Skeletal muscle satellite cell (primary cell): Measurements from ENCODE around the gene EIF4G3.

Experiments used
- H3K27me3 ChIP-seq: 2 replicates; pipeline ENCODE4 v1.7.0; 2013; ENCODE audit warnings: low read length; ENCODE audit not compliant: control insufficient read depth, insufficient read depth
- H3K36me3 ChIP-seq: 2 replicates; pipeline ENCODE4 v1.7.0; 2013; ENCODE audit warnings: mild to moderate bottlenecking, control low read depth, low read length; ENCODE audit not compliant: insufficient read depth
- H3K4me1 ChIP-seq: 2 replicates; pipeline ENCODE4 v1.7.0; 2013; ENCODE audit warnings: low read length; ENCODE audit not compliant: control insufficient read depth, insufficient read depth
- H3K4me2 ChIP-seq: 2 replicates; pipeline ENCODE4 v1.7.0; 2013; ENCODE audit warnings: mild to moderate bottlenecking, low read length
- H3K4me3 ChIP-seq: 2 replicates; pipeline ENCODE4 v1.7.0; 2013; ENCODE audit warnings: low read length
- H3K9ac ChIP-seq: 2 replicates; pipeline ENCODE4 v1.7.0; 2013; ENCODE audit warnings: mild to moderate bottlenecking, low read depth, low read length, moderate library complexity
- H3K9me3 ChIP-seq: replicated peaks from 2 replicates; pipeline ENCODE4 v1.7.0; 2013; ENCODE audit warnings: mild to moderate bottlenecking, control low read depth, low read length

Gene EIF4G3

DNA sequence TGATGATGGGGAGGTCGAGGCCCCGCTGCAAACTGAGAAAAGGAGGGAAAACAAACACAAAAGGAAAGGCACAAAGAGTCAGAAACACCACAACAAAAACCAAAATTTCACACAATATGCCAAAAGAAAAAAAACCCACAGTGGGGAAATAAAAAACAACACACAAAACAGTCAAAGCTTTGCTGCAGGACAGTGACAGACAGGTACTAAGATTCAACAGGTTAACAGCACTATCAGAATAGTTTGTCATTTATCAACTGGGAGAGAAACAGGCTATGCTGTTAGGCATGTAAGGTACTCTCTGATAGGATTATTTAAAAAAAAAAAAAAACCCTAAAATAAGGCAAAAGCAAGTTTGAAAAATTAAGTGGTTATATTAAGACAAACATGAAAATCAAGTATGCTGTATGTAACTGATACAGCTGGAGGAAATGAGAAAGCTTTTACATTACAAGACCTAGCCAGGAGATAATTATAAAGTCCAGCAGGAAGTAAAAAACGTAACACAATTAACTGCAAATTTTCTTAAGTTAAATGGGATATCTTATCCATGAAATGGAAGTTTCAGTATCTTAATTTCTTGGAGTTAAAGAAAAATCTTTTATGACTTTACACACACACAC is 179.0 kb downstream of the EIF4G3 start:
- no peak overlapping the region for H3K9ac ChIP-seq
- no peak overlapping the region for H3K4me3 ChIP-seq
- H3K4me1 ChIP-seq, result peaks cover 11% of the 10 kb centered on the region
- no peaks in the 10 kb centered on the region for H3K9me3 ChIP-seq
- no peaks in the 10 kb centered on the region for H3K36me3 ChIP-seq
- no peaks in the 10 kb centered on the region for H3K27me3 ChIP-seq
- H3K4me2 ChIP-seq, result no peak overlapping the region

DNA sequence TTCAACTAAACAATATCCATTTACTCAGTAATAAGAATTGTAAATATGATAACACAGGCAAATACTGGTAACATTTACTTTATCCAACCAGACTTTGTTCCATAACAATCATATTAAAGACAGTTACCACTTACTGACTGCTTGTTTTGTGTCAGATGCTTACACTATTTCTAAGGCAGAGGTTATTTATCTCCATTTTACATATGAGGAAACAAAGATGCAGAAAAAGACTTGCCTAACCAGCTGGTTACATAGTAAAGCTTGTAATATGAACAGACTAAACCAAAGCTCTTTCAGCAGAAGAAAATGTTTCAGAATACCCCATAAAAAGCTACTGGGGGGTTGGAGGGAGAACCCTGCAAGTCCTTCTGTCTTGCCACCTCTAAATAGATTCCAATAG is 180.1 kb downstream of the EIF4G3 start:
- no peak overlapping the region for H3K4me2 ChIP-seq
- H3K9ac ChIP-seq, result no peak overlapping the region
- peaks cover 21% of the 10 kb centered on the region for H3K4me1 ChIP-seq
- H3K4me3 ChIP-seq, result no peak overlapping the region
- no peaks in the 10 kb centered on the region for H3K36me3 ChIP-seq
- no peaks in the 10 kb centered on the region for H3K27me3 ChIP-seq
- H3K9me3 ChIP-seq, result no peaks in the 10 kb centered on the region

DNA sequence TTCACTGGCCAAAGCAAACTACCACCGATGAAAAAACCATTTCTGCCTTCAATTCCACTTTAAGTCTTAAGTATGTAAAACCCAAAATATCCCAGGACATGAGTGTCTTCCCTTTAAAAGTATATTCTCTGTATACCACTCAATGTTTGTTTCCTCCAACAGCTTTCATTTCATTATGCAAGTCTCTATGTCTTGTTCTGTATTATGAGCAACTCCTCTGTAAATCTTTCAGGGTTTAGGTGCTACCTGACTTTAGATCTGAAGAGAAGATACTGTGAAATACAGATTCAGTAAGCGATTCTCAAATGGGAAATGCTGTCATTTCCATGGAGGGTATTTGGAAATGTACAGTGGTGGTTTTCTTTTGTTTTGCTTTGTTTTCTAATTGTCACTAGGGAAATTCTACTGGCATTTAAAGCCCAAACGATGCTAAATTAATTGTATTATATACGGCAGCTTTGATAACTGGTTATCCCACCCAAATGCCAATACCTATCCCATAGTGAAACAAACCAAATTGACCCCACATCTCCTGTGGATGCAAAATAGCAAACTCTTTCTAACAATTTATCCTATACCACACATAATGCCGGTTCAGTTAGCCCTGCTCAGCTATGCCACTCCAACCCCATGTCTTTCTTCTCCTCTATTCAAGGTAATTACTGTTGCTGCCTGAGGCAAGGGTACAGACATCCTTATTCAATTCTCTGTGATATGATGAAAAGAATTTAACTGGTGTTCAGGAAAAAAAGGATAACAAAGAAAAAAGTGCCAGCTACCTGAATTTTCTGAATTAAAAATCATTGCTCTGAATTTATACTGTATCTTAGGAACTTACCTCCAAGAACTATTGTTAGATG is 182.8 kb downstream of the EIF4G3 start:
- Histone ChIP-seq H3K9me3 (no peaks in the 10 kb centered on the region), H3K9ac (no peak overlapping the region)

DNA sequence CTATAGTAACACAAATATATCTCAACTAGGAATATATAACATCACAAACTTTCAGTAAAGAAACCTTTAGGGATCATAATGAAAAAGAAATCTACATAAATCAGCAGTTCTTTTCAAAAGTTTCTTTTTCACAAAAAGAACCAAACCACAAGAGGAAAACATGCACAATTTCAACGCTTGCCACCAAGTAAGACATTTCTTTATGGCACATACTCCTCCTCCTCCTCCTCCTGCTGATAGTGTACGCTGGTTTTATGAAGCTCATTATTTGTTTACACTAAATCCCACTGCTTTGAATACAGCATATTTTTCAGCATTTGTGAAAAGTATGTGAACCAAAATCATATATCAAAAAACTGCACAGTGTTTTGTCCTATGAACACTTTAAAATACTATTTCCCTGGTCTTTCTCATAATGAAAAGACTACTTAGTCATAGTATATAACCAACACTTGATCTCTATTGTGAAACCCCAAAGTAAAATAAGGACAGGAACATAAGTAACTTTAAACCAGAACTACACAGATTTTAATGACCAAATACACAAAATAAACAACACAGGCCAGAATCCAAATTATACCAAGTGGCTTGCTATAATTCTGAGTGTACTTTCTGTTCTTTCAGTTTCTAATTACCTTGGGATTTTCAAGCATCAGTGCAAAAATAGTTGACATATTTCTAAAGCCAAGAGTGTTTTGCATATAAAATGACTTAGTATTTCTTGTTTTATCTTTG is 184.2 kb downstream of the EIF4G3 start:
- Histone ChIP-seq H3K9ac (no peak overlapping the region), H3K27me3 (no peaks in the 10 kb centered on the region), H3K9me3 (no peaks in the 10 kb centered on the region), H3K36me3 (no peaks in the 10 kb centered on the region), H3K4me1 (peaks cover 18% of the 10 kb centered on the region), H3K4me2 (peak overlapping the region; percentile 67), H3K4me3 (peak overlapping the region; percentile 25)

More for the DNA sequence above, 182.8 kb downstream of the EIF4G3 start:
- Histone ChIP-seq H3K4me1 (peaks cover 18% of the 10 kb centered on the region), H3K4me2 (no peak overlapping the region), H3K27me3 (no peaks in the 10 kb centered on the region), H3K4me3 (no peak overlapping the region), H3K36me3 (no peaks in the 10 kb centered on the region)

DNA sequence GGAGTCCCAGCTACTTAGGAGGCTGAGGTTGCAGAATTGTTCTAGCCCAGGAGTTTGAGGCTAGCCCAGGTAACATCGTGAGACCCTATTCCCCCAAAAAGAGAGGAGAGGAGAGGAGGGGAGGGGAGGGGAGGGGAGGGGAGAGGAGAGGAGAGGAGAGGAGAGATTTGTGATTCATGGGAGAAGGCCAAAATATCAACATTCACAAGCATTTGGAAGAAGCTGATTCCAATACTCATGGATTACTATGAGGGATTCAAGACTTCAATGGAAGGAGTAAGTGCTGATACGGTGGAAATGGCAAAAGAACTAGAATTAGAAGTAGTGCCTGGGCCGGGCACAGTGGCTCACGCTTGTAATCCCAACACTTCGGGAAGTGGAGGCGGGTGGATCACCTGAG is 187.8 kb downstream of the EIF4G3 start:
- no peaks in the 10 kb centered on the region for H3K36me3 ChIP-seq
- H3K4me2 ChIP-seq, result no peak overlapping the region
- H3K27me3 ChIP-seq, result no peaks in the 10 kb centered on the region
- H3K4me3 ChIP-seq, result no peak overlapping the region
- no peak overlapping the region for H3K9ac ChIP-seq
- no peaks in the 10 kb centered on the region for H3K9me3 ChIP-seq
- peaks cover 18% of the 10 kb centered on the region for H3K4me1 ChIP-seq

DNA sequence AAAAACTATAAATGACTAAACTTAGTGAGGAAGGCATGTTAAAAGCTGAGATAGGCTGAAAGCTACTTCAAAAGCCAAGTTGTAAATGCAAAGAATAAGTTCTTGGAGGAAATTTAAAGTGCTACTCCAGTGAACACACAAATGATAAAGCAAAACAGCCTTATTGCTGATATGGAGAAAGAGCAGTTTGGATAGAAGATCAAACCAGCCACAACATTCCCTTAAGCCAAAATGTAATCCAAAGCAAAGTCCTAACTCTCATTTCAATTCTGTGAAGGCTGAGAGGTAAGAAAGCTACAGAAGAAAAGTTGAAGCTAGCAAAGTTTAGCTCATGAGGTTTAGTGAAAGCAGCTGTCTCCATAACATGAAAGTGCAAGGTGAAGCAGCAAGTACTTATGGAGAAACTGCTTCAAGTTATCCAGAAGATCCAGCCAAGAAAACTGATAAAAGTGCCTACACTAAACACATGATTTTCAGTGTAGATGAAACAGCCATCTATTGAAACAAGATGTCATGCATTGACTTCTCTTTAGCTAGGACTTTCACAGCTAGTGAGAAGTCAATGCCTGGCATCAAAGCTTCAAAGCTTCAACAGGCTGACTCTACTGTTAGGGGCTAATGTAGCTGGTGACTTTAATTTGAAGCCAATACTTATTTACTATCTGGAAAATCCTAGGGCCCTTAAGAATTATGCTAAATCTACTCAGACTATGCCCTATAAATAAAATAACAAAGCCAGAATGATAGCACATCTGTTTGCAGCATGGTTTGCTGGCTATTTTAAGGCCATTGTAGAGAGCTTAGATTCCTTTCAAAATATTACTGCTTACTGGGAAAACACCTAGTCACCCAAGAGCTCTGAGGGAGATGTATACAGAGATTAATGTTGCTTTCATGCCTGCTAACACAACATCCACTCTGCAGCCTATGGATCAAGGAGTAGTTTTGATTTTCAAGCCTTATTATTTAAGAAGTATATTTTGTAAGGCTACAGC is 188.6 kb downstream of the EIF4G3 start:
- Histone ChIP-seq H3K9ac (no peak overlapping the region), H3K4me3 (no peak overlapping the region), H3K9me3 (no peaks in the 10 kb centered on the region), H3K27me3 (no peaks in the 10 kb centered on the region), H3K36me3 (no peaks in the 10 kb centered on the region), H3K4me2 (no peak overlapping the region), H3K4me1 (peaks cover 20% of the 10 kb centered on the region)

DNA sequence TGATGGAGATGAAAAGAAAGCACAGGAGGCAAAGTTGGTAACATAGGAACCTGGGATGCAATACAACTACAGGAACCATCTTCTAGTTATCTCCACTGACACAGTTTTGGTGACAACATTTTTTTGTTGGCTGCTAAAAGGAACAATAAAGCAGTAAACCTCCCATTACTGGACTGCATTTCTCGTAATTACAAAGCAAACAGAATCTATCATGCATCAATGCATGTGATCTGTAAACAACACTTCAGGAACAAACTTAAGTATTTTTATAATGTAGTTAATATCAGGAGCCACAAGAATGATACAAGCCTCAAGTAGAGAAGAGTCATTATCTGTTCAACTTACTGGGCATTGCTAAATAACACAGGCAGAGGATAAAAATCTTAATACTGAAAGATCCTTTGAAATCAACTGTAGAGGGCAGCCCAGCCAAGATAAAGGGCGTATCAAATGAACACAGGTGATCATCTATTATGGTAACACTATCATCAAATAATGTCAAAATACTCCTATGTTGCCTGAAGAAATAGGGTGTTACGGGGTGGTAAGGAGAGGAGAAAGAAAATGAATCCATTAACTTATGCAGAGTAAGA is 193.3 kb downstream of the EIF4G3 start:
- no peaks in the 10 kb centered on the region for H3K27me3 ChIP-seq
- no peak overlapping the region for H3K4me2 ChIP-seq
- no peaks in the 10 kb centered on the region for H3K9me3 ChIP-seq
- peaks cover 15% of the 10 kb centered on the region for H3K4me1 ChIP-seq
- peaks cover 5% of the 10 kb centered on the region for H3K36me3 ChIP-seq
- H3K9ac ChIP-seq, result no peak overlapping the region
- no peak overlapping the region for H3K4me3 ChIP-seq

DNA sequence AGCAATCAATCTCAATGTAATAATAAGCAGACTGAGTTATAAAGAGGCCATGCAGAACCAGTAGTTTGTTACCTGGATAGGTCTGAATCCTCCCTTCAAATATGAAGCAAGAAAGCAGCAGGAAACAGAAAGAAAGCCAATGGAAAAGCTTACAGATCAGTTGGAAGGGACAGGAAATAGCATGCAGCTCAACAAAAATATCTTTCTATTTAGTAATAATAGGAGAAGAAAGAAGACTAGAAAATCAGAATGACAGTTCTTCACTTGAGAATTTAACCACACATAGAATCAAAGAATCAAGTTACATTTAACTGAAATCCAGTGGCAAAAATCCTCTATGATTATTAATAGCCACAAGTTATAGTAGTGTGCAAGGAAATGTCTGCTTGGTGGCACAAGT is 194.4 kb downstream of the EIF4G3 start:
- no peak overlapping the region for H3K9ac ChIP-seq
- H3K9me3 ChIP-seq, result no peaks in the 10 kb centered on the region
- H3K4me3 ChIP-seq, result no peak overlapping the region
- no peak overlapping the region for H3K4me2 ChIP-seq
- no peaks in the 10 kb centered on the region for H3K27me3 ChIP-seq
- H3K4me1 ChIP-seq, result peaks cover 15% of the 10 kb centered on the region
- peaks cover 5% of the 10 kb centered on the region for H3K36me3 ChIP-seq

DNA sequence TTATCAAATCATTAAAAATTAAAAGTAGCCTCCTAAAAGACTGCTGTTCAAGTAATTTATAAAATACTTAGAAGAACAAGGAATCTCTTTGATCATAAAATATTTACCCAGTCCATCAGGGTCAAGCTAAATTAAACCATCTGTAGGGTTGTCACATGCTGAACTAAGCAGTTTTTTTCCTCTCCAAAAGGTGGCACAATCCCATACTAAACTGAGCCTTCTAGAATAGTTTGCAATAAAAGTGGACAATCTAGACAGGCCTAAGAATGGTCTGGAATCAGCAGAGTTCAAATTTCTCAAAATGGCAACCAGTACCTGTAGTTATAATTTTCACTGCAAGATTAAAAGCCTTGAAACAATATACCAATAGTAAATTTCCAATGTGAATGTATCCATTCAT is 194.8 kb downstream of the EIF4G3 start:
- no peak overlapping the region for H3K4me2 ChIP-seq
- H3K4me1 ChIP-seq, result peaks cover 15% of the 10 kb centered on the region
- H3K36me3 ChIP-seq, result peaks cover 5% of the 10 kb centered on the region
- no peak overlapping the region for H3K9ac ChIP-seq
- H3K4me3 ChIP-seq, result no peak overlapping the region
- no peaks in the 10 kb centered on the region for H3K9me3 ChIP-seq
- no peaks in the 10 kb centered on the region for H3K27me3 ChIP-seq

DNA sequence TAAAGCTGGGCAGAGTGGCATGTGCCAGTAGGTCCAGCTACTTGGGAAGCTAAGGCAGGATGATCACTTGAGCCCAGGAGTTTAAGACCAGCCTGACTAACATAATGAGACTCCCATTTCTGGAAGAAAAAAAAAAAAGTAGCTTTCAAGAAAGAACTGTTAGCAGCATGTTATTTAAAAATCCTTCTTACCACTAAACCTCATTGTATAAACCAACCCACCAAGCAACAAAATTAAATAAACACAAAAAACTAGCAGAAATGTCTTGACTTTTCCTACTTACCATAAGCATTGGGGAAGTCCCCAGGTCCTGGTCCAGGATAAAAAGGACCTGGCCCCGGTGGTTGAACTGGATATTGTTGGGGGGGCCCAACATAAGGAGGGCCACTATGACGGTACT is 196.6 kb downstream of the EIF4G3 start:
- H3K9me3 ChIP-seq, result no peaks in the 10 kb centered on the region
- no peak overlapping the region for H3K9ac ChIP-seq
- H3K27me3 ChIP-seq, result no peaks in the 10 kb centered on the region
- no peak overlapping the region for H3K4me3 ChIP-seq
- H3K4me1 ChIP-seq, result peaks cover 15% of the 10 kb centered on the region
- H3K36me3 ChIP-seq, result peaks cover 5% of the 10 kb centered on the region
- H3K4me2 ChIP-seq, result no peak overlapping the region
